Mesothelial cell of epicardium (in vitro differentiated cells): Measurements from ENCODE around the gene COL4A2. TPM values are rescaled to one million over a fixed set of nuclear protein-coding genes. Genes with fewer than 3 reads are reported as not detected.

ENCODE experiments used
- DNase-seq, 2 experiments: peaks; one replicate each; pipeline ENCODE4 v3.0.0; 2021; ENCODE audit warnings: low spot score in 2 of 2; ENCODE audit not compliant: unreplicated experiment in 2 of 2
- H3K27ac Mint-ChIP-seq: 2 replicates; pipeline ENCODE4 v1.8.0; 2021; ENCODE audit warnings: mixed read lengths
- H3K27me3 Mint-ChIP-seq: 2 replicates; pipeline ENCODE4 v1.8.0; 2021; ENCODE audit warnings: low read depth, mixed read lengths
- H3K36me3 Mint-ChIP-seq: 2 replicates; pipeline ENCODE4 v1.8.0; 2021; ENCODE audit warnings: mixed read lengths
- H3K4me1 Mint-ChIP-seq: 2 replicates; pipeline ENCODE4 v1.8.0; 2021; ENCODE audit warnings: mixed read lengths
- H3K4me3 Mint-ChIP-seq: 2 replicates; pipeline ENCODE4 v1.8.0; 2021; ENCODE audit warnings: mild to moderate bottlenecking, moderate library complexity, mixed read lengths
- H3K9me3 Mint-ChIP-seq: 2 replicates; pipeline ENCODE4 v1.8.0; 2021; ENCODE audit warnings: mixed read lengths
- CTCF ChIP-seq: fragments of 200-600 bp; sonication (generic); IDR thresholded peaks from one replicate; pipeline ENCODE4 v1.5.0; 2021; ENCODE audit warnings: antibody characterized with exemption; ENCODE audit not compliant: unreplicated experiment
- total RNA-seq: library from RNA; stranded (reverse); gene quantifications from 3 replicates; pipeline ENCODE4 v1.2.1, GENCODE V29; 2021

Gene COL4A2
- total RNA-seq, 1 donor from 2014 or later = 469 TPM

- Mint-ChIP-seq H3K27me3 (no peaks in the 10 kb centered on the region), H3K36me3 (peaks cover 3% of the 10 kb centered on the region), H3K27ac (peak overlapping the region; percentile 79), H3K9me3 (no peaks in the 10 kb centered on the region), H3K4me3 (no peak overlapping the region), H3K4me1 (peaks cover 72% of the 10 kb centered on the region)
- no peak for TF ChIP-seq CTCF
- no peak for DNase-seq
Observed at GRCh38 chr13:110374431-110375370, 67.6 kb downstream of the COL4A2 start.

- TF ChIP-seq CTCF = no peak
- Mint-ChIP-seq H3K27ac (peak overlapping the region; percentile 92), H3K4me3 (no peak overlapping the region), H3K27me3 (no peaks in the 10 kb centered on the region), H3K36me3 (no peaks in the 10 kb centered on the region), H3K9me3 (no peaks in the 10 kb centered on the region), H3K4me1 (peaks cover 74% of the 10 kb centered on the region)
- no peak for DNase-seq
Observed at GRCh38 chr13:110376120-110376519, 69.0 kb downstream of the COL4A2 start.

- Mint-ChIP-seq H3K27ac (peak overlapping the region; percentile 61), H3K4me1 (peaks cover 63% of the 10 kb centered on the region), H3K9me3 (no peaks in the 10 kb centered on the region), H3K27me3 (no peaks in the 10 kb centered on the region), H3K4me3 (no peak overlapping the region), H3K36me3 (no peaks in the 10 kb centered on the region)
- no peak for TF ChIP-seq CTCF
- DNase-seq = no peak
Observed at GRCh38 chr13:110377178-110377825, 70.2 kb downstream of the COL4A2 start.

- Mint-ChIP-seq H3K27me3 (no peaks in the 10 kb centered on the region), H3K4me3 (no peak overlapping the region), H3K36me3 (no peaks in the 10 kb centered on the region), H3K9me3 (no peaks in the 10 kb centered on the region), H3K27ac (no peak overlapping the region), H3K4me1 (peaks cover 58% of the 10 kb centered on the region)
- no peak for TF ChIP-seq CTCF
- DNase-seq = no peak
Observed at GRCh38 chr13:110377826-110378201, 70.7 kb downstream of the COL4A2 start.

GRCh38 chr13:110379358-110379757, 72.3 kb downstream of the COL4A2 start:
- H3K4me3 Mint-ChIP-seq = no peak overlapping the region
- H3K27me3 Mint-ChIP-seq = no peaks in the 10 kb centered on the region
- H3K27ac Mint-ChIP-seq = no peak overlapping the region
- no peak for DNase-seq
- H3K36me3 Mint-ChIP-seq = no peaks in the 10 kb centered on the region
- peaks cover 44% of the 10 kb centered on the region for H3K4me1 Mint-ChIP-seq
- no peaks in the 10 kb centered on the region for H3K9me3 Mint-ChIP-seq
- TF ChIP-seq CTCF = no peak
